DND-41 (cell line): ENCODE measurements around the gene MBP.

Source experiments
- ATAC-seq: fragments of 200-7000 bp; cut with Tn5 transposase; 3 replicates; pipeline ENCODE4 v1.9.1; 2021; ENCODE audit warnings: low read depth; ENCODE audit not compliant: insufficient read depth
- DNase-seq: peaks from one replicate; pipeline ENCODE4 v3.0.0-alpha.2; 2020
- H2AFZ ChIP-seq: 2 replicates; pipeline ENCODE4 v1.6.0; 2012; ENCODE audit warnings: low read depth, low read length
- H3K27ac ChIP-seq: 2 replicates; pipeline ENCODE4 v1.5.1; 2012; ENCODE audit warnings: low read length, inconsistent platforms
- H3K27me3 ChIP-seq: fragments of 200-600 bp; sonication (generic); 2 replicates; pipeline ENCODE4 v1.6.0; 2012; ENCODE audit warnings: low read length, mild to moderate bottlenecking, inconsistent platforms; ENCODE audit not compliant: insufficient read depth, poor library complexity
- H3K36me3 ChIP-seq: 2 replicates; pipeline ENCODE4 v1.5.1; 2012; ENCODE audit warnings: low read length, inconsistent platforms; ENCODE audit not compliant: insufficient read depth
- H3K4me1 ChIP-seq: 2 replicates; pipeline ENCODE4 v1.5.1; 2012; ENCODE audit warnings: mild to moderate bottlenecking, low read length; ENCODE audit not compliant: insufficient read depth
- H3K4me2 ChIP-seq: 2 replicates; pipeline ENCODE4 v1.6.0; 2012; ENCODE audit warnings: mild to moderate bottlenecking, moderate library complexity, low read length, inconsistent platforms; ENCODE audit not compliant: insufficient read depth
- H3K4me3 ChIP-seq, 2 experiments: fragments of 200-600 bp in 1 of 2; shearing (Covaris generic) in 1 of 2; 2 replicates each; pipeline ENCODE4 v1.5.1; 2012 to 2016; ENCODE audit warnings: inconsistent platforms in 2 of 2, low read length in 2 of 2, mild to moderate bottlenecking in 2 of 2, low read depth in 1 of 2, moderate library complexity in 1 of 2
- H3K79me2 ChIP-seq: 2 replicates; pipeline ENCODE4 v1.6.0; 2012; ENCODE audit warnings: low read length, inconsistent platforms; ENCODE audit not compliant: insufficient read depth
- H3K9ac ChIP-seq: 2 replicates; pipeline ENCODE4 v1.6.0; 2012; ENCODE audit warnings: low read depth, mild to moderate bottlenecking, inconsistent platforms, low read length, moderate library complexity
- H3K9me3 ChIP-seq: 2 replicates; pipeline ENCODE4 v1.5.1; 2012; ENCODE audit warnings: low read length, moderate library complexity, mild to moderate bottlenecking, inconsistent platforms; ENCODE audit not compliant: insufficient read depth, severe bottlenecking
- H4K20me1 ChIP-seq: 2 replicates; pipeline ENCODE4 v1.6.0; 2012; ENCODE audit warnings: low read length; ENCODE audit not compliant: insufficient read depth
- EZH2 ChIP-seq: IDR thresholded peaks from 3 replicates; pipeline ENCODE4 v1.6.1; 2012; ENCODE audit warnings: borderline replicate concordance, low read depth, mild to moderate bottlenecking, moderate library complexity, low read length, inconsistent platforms; ENCODE audit not compliant: severe bottlenecking
- TF ChIP-seq, protein P1 (sequence below): IDR thresholded peaks from 2 replicates; pipeline ENCODE4 v1.5.1; 2012; ENCODE audit warnings: borderline replicate concordance, low read length, moderate library complexity, mild to moderate bottlenecking; ENCODE audit not compliant: poor library complexity, severe bottlenecking; ENCODE audit errors: extremely low read depth

Gene MBP

DNA sequence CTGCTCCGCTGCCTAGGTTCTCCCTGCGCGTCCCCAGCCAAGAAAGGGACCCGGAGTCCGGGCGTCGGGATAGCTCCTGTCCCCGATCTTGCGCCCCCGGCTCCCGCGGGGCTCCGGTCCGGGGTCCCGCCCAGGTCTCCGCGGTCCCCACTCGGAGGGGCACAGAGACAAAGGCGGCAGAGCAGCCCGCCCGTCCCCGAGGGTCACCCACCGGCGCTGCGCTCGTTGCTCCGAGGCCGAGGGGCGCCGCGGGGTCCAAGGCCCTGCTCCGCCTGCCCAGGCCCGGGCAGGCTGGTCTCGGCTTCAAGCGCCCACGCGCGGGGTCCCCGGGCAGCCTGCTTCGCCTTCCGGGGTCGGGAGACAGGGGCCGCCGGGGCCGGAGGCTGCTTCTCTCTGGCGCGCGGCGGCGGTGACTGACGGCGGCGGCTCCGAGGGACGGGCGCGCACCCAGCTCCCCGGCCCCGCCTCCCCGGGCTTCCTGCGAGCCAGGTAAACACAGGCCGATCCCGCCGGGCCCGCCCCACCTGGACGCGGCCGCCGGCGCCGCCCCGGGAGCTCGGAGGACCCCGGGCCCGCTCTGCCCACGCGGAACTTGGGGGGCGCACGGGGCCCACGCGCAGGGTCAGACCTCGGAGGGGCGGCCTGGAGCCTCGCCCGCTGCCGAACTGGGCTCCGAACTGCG lies at the start of gene MBP:
Gene MBP (minus strand): TSS at position 415 of the 682 bp plus-strand sequence. CDS start 27,522 bp downstream, outside the sequence.
- ATAC-seq (peak; percentile 15; the same call in 2 of the 3 replicates), DNase-seq (peak; percentile 57)
- Histone ChIP-seq H4K20me1 (no peaks in the 10 kb centered on the region), H3K36me3 (peaks cover 3% of the 10 kb centered on the region; the same call in 1 of the 2 replicates), H2AFZ (peak within 1 kb of the TSS; percentile 66), H3K4me2 (peak within 1 kb of the TSS; percentile 68), H3K9ac (peak within 1 kb of the TSS; percentile 84), H3K27me3 (no peaks in the 10 kb centered on the region), H3K4me1 (peaks cover 100% of the 10 kb centered on the region), H3K9me3 (peaks cover 1% of the 10 kb centered on the region), H3K79me2 (peaks cover 61% of the 10 kb centered on the region), H3K27ac (peak within 1 kb of the TSS; percentile 93), H3K4me3 (peak within 1 kb of the TSS; percentile 14 to 64; a peak in 3 of 4 replicates)
- TF ChIP-seq, protein P1, sequence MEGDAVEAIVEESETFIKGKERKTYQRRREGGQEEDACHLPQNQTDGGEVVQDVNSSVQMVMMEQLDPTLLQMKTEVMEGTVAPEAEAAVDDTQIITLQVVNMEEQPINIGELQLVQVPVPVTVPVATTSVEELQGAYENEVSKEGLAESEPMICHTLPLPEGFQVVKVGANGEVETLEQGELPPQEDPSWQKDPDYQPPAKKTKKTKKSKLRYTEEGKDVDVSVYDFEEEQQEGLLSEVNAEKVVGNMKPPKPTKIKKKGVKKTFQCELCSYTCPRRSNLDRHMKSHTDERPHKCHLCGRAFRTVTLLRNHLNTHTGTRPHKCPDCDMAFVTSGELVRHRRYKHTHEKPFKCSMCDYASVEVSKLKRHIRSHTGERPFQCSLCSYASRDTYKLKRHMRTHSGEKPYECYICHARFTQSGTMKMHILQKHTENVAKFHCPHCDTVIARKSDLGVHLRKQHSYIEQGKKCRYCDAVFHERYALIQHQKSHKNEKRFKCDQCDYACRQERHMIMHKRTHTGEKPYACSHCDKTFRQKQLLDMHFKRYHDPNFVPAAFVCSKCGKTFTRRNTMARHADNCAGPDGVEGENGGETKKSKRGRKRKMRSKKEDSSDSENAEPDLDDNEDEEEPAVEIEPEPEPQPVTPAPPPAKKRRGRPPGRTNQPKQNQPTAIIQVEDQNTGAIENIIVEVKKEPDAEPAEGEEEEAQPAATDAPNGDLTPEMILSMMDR, result no peak
- TF ChIP-seq EZH2, result no peak

DNA sequence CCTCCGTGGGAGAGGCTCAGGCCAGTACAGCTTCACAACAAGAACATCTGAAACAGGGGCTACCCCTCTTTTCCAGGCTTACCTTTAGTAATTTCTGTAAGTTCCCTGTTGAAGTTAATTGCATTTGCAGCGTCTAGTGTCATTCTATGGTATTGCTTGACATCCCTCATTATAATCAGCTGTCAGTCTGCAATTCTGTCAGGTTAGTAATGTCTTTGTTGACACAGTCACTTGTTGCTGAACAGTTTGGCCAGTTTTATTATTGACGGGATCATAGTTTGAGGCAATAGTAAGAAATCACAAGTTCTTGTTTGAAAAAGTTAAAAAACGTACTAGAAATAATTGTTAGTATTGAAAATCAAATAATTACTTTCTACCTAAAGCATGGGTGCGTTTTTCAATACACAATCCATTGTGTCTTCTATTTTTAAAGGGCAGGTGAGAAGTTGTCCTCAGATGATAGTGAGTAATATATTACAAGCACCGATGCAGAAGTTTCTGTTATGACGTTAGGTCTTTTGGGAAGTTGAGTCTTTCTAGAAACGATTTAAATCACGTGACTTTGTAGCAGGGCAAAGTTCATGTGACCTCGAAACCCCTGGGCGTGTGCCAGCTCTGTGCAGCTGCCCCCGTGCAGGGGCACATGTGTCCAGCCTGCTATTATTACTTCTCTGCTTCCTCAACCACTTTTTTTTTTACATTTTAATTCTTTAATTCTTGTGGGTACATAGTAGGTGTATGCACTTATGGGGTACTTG lies 49.5 kb upstream of the MBP start:
- H3K27me3 ChIP-seq, result no peaks in the 10 kb centered on the region
- H3K36me3 ChIP-seq, result no peaks in the 10 kb centered on the region
- H3K79me2 ChIP-seq, result no peaks in the 10 kb centered on the region
- H3K27ac ChIP-seq, result no peak overlapping the region
- H4K20me1 ChIP-seq, result no peaks in the 10 kb centered on the region
- ATAC-seq (no peak), DNase-seq (no peak)
- H3K4me1 ChIP-seq, result no peaks in the 10 kb centered on the region
- TF ChIP-seq, protein P1, result no peak
- TF ChIP-seq EZH2, result no peak
- no peak overlapping the region for H3K4me2 ChIP-seq
- H3K4me3 ChIP-seq, result no peak overlapping the region
- peaks cover 13% of the 10 kb centered on the region for H3K9me3 ChIP-seq
- H3K9ac ChIP-seq, result no peak overlapping the region
- H2AFZ ChIP-seq, result no peak overlapping the region

DNA sequence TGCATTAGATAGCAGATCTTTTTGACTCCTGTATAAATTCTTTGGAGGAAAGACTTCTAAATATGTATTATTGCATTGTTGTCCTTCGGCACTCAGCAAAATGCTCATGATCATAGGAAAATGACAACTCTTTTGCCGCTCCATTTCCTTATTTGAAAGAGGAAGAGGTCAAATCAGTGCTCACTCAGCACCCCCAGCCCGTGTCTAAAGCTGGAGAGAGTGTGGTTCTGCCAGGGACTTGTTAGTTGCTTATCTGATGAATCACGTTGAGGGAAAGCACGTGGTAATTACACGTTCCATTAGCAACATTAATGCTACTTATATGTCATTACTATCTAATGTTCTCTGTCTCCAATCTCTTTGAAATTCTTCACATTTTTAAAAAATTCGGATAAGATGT lies 46.0 kb upstream of the MBP start:
- DNase-seq (no peak), ATAC-seq (no peak)
- TF ChIP-seq, protein P1, result no peak
- no peak for TF ChIP-seq EZH2
- H3K36me3 ChIP-seq, result no peaks in the 10 kb centered on the region
- no peaks in the 10 kb centered on the region for H3K79me2 ChIP-seq
- H2AFZ ChIP-seq, result no peak overlapping the region
- no peak overlapping the region for H3K4me2 ChIP-seq
- H4K20me1 ChIP-seq, result no peaks in the 10 kb centered on the region
- H3K9ac ChIP-seq, result no peak overlapping the region
- no peaks in the 10 kb centered on the region for H3K27me3 ChIP-seq
- no peaks in the 10 kb centered on the region for H3K9me3 ChIP-seq
- no peak overlapping the region for H3K4me3 ChIP-seq
- H3K27ac ChIP-seq, result no peak overlapping the region
- no peaks in the 10 kb centered on the region for H3K4me1 ChIP-seq
